ENCODE data around the gene MDGA2.

Gene MDGA2

DNA sequence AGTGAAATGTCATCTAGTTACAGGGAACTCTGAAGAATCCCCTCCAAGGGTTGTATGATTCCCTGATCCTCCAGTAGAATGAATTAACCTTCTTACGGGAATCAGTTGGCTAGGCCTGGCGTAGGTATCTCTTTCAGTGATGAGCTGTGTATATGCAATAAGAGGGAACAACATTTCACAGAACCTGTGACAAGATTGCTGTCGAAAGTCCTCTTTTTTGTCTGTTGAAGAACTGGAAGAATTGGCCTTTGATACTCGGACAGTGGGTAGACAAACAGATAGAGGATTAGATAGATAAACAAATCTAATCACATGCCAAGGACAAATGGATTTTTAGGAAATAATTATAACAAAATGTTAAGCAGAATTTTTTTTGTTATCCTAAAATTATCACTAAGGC, 184.6 kb downstream of the MDGA2 start:
- H3K27ac ChIP-seq = no peak overlapping the region
- TF ChIP-seq CTCF (conservative IDR thresholded peaks at IDR 0.05) = no peak
- no peak for TF ChIP-seq ZFX (IDR thresholded peaks at IDR 0.05)

DNA sequence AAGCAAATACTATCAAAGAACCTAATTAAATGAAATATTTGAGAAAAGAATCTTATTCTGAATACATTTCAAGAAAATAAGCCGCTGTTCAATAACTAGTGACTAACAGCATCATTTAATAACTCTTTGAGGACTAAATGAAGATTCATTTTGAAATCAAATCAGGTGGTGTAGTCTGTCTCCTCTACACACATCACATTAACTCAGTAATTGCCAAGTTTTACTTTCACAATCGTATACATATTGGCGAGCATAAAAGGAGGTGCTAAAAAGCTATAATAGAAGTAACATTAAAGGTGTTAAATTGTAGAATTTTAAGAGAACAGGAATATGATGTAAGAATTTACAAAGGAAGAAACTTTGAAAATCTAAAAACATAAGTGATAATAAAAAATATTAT, 185.1 kb downstream of the MDGA2 start:
- H3K27ac ChIP-seq = no peak overlapping the region
- TF ChIP-seq CTCF (conservative IDR thresholded peaks at IDR 0.05) (no peak), ZFX (IDR thresholded peaks at IDR 0.05) (no peak)

GRCh38 chr14:47485421-47485820, 190.0 kb downstream of the MDGA2 start:
- H3K27ac ChIP-seq = no peak overlapping the region
- TF ChIP-seq CTCF (conservative IDR thresholded peaks at IDR 0.05) (no peak), ZFX (IDR thresholded peaks at IDR 0.05) (no peak)

GRCh38 chr14:47483449-47483848, 192.0 kb downstream of the MDGA2 start:
- no peak overlapping the region for H3K27ac ChIP-seq
- TF ChIP-seq CTCF (conservative IDR thresholded peaks at IDR 0.05) = no peak
- TF ChIP-seq ZFX (IDR thresholded peaks at IDR 0.05) = no peak

DNA sequence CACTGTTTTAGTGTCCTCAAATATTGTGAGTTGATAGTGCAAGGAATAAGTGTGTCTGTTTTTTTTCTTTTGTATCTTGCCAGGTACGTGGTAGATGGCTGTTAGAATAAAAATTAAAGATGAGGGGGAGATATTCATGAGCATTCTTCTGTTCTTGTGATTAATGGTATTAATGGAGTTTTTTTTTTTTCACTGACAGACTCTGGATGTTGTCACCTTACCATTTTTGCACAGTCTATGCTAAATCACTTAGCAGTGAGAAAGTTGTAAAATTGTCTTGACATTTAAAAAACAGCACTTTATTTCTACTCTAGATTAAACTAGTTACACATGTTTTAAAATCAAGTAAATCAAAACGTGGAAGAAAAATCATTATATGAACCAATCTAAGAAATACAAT, 204.3 kb downstream of the MDGA2 start:
- no peak for TF ChIP-seq ZFX (IDR thresholded peaks at IDR 0.05)
- no peak for TF ChIP-seq CTCF (conservative IDR thresholded peaks at IDR 0.05)
- H3K27ac ChIP-seq = no peak overlapping the region

DNA sequence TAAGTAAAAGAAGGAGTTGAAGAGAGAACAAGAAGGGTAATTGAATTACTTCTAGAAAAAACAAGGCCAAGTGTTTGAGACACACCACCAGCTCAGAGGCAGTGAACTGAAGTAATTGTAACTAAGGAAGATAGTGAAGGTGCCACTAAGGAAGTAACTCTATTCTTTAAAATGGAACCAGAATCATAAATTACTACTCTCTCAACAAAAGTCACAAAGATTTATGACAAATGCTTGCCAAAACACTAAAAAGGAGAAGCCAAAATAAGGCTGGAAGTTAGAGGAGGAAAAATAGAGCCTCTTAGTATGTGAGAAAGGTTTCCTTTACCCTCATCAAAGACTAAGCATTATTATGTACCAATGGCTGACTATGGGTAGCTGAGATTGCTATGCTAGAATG, 208.5 kb downstream of the MDGA2 start:
- TF ChIP-seq CTCF (conservative IDR thresholded peaks at IDR 0.05) (no peak), ZFX (IDR thresholded peaks at IDR 0.05) (no peak)
- no peak overlapping the region for H3K27ac ChIP-seq

DNA sequence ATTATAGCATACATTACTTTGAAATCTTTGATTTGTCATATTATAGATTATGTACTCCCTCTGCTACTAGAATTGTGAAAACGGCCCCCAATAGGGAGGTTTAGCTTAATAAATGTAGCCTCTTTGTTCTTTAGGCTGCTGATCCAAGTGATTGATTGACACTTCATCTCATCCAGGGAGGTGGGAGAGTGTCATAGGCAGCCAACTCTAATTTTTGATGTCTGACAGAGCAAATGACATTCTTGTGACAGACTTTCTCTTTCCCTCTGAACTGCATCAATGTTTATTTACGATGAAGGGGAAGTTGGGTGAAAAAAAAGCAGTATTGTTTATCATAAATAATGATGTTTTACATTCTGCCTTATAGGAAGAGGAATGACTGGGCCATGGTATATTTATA, 221.4 kb downstream of the MDGA2 start:
- TF ChIP-seq CTCF (conservative IDR thresholded peaks at IDR 0.05) (no peak), ZFX (IDR thresholded peaks at IDR 0.05) (no peak)
- H3K27ac ChIP-seq = no peak overlapping the region

All from C4-2B (cell line).